Activated CD4-positive, CD25-positive, alpha-beta regulatory T cell treated with anti-CD3 and anti-CD28 coated beads, Interleukin-2, amount 50 U/mL, for 72 hours (primary cell): Measurements from ENCODE around the gene OR2AK2.

Experiments used
- DNase-seq: peaks from one replicate; pipeline ENCODE4 v3.0.0; 2021

Gene OR2AK2, protein sequence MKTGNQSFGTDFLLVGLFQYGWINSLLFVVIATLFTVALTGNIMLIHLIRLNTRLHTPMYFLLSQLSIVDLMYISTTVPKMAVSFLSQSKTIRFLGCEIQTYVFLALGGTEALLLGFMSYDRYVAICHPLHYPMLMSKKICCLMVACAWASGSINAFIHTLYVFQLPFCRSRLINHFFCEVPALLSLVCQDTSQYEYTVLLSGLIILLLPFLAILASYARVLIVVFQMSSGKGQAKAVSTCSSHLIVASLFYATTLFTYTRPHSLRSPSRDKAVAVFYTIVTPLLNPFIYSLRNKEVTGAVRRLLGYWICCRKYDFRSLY

DNA sequence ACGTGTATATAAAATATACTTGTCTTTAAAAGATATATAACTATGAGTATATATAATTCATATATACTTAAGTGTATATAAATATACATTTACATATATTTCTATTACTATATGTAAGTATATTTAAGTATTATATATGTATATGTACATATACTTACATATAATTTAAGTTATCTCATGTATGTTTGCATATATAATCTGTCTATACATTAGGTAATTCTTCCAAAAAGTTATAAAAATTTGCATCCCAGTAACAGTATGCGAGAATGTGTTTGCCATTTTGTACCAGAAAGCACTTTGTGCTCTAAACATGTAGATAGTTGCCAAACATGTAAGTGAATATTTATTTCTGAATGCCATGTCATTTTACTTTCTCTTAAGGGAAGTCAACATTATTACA, at the start of gene OR2AK2:
TSS of gene OR2AK2 (plus strand) at position 301 of the 400 bp plus-strand sequence. CDS start 144 bp downstream, outside the sequence.
- DNase-seq: no peak

DNA sequence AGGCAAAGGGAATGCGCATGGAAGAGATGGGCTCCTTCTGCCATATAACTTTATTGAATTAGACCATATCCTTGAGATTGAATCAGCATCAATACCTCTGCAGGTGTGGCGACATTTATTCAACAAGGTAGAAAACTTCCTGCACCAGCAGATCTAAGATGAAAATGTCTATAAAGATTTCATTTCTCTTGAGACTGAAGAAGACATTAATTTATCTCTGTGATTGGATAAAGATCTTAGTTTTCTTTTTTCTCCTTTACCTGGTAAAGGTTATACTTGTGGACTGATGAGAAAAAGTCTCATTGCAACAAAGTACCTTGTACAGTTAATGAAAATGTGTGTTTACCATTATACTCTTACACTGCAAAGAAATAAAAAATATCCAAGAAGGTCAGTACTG, 45.1 kb upstream of the OR2AK2 start, which contains the start of gene OR2T8:
TSS of gene OR2T8 (plus strand) at position 301 of the 400 bp plus-strand sequence. CDS start 766 bp downstream, outside the sequence.
- no peak for DNase-seq

DNA sequence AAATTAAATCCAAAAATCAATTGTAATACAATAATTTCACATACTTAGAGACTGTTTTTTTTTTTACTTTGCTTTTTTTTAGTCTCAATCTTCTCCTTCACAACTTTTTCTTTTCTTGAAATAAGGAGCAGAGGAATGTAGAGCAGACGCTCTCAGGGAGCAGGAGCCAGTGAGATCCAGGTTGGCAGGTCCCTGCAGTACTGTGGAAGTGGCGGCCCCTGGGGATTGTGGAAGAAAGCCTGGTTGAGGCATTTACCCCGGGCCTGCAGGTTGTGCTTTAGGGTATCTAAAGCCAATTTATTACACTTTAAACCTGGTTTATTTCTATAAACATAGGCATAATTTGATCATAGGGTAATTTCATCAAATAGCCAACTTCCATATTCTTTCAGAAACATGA, 41.1 kb upstream of the OR2AK2 start:
- DNase-seq: no peak

DNA sequence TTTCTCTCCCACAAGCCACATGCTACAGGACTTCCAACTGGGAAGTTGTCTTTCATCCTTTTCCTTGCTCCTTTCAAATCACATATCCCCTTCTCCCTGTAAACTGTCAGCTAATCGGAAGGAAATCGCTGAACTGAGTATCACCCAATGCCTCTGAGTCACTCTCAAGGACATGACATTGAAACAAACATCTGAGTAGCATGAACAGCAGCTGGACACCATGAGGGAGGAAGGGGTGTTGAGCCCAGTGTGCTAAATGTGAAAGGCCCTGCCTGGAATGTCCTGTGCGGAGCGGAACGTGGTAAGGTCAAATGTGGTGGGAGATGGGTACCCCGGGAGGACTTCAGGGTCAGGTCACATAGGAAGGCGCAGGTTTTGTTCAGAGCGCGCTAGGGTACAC, 40.2 kb upstream of the OR2AK2 start, which contains the start of gene OR2AJ1:
TSS of gene OR2AJ1 (plus strand) at position 22 of the 400 bp plus-strand sequence. CDS start 8,880 bp downstream, outside the sequence.
- DNase-seq: no peak

DNA sequence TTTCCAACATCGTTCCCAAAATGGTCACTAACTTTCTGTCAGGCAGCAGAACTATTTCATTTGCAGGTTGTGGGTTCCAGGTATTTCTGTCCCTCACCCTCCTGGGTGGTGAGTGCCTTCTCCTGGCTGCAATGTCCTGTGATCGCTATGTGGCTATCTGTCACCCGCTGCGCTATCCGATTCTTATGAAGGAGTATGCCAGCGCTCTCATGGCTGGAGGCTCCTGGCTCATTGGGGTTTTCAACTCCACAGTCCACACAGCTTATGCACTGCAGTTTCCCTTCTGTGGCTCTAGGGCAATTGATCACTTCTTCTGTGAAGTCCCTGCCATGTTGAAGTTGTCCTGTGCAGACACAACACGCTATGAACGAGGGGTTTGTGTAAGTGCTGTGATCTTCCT, 31.0 kb upstream of the OR2AK2 start:
- no peak for DNase-seq

DNA sequence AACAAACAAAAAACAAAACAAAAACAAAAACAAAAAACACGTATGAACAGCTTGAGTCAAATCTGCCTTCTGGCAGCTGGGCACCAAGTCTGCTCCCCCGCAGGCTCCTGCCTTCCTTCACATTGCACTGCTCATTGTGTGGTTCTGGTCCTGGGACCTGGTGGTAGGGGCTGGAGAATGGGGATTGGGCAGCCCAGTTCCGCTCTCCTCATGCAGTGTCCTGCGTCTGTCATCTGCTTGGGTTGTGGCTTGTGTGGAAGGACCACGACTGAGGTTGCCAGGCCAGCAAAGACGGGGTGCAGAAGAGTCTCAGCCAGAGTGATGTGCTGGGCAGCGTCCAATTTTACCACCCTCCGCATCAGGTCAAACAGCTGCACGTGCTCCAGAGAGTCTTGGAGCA, 29.3 kb upstream of the OR2AK2 start:
- DNase-seq: no peak

DNA sequence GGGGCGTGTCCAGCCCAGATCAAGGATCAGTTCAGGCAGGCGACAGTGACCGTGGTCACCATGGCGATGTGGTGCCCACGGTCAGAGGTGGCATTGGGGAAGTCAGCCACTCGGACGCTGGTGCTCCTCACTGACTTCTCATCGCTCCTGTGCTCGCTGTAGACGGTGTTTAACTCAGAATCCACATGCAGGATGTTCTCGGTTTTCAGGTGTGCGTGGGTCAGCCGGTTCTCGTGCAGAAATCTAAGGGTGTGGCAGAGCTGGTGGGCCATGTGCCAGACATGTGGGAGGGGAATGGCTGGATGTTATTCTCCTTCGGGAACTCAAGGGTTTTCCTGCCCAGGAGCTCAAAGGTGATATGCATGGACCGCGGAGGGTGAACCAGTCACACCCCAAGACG, 28.6 kb upstream of the OR2AK2 start:
- DNase-seq: no peak

DNA sequence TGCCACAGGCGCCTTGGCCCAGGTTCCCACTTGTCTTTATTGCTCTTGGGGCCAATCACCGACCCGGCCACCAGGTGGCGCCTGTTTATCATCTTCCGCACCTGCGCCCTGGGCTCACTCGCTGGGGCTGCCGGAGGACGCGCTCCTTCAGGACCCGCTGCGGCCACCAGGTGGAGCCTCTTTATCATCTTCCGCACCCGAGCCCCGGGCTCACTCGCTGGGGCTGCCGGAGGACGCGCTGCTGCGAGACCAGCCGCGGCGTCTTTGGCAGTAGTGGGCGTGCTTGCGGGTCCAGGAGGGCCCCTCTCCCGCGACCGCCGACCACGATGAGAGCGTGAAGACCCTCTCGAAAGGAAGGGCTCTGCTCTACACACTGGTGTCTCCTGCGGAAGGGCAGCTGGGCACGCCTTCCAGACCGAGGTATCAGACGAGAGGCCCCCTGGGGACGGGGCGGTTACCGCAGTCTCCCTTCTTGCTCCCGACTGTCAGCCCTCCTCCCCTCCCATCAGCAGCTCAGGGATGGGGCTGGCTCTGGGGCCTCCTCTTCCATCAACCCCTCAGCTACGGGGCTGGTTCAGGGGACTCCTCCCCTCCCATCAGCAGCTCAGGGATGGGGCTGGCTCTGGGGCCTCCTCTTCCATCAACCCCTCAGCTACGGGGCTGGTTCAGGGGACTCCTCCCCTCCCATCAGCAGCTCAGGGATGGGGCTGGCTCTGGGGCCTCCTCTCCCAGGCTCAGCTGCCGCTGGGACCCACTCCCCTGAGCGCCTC, 27.9 kb upstream of the OR2AK2 start:
- peak; percentile 92 for DNase-seq

DNA sequence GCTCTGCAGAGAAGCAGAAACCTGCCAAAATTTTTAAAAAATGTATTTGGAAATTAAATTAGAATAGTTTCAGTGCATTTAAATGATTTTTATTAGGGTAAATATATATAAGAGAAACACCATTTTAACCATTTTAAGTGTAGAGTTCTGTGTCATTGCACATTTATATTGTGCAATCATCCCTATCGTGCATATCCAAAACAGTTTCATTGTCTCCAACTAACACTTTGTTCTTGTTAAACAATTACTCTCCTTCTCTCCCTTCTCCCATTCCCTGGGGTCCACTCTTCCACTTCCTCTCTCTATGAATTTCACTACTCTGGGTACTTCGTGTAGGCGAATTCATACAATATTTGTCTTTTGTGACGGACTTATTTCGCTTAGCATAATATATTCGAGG, 22.4 kb upstream of the OR2AK2 start:
- DNase-seq: no peak

DNA sequence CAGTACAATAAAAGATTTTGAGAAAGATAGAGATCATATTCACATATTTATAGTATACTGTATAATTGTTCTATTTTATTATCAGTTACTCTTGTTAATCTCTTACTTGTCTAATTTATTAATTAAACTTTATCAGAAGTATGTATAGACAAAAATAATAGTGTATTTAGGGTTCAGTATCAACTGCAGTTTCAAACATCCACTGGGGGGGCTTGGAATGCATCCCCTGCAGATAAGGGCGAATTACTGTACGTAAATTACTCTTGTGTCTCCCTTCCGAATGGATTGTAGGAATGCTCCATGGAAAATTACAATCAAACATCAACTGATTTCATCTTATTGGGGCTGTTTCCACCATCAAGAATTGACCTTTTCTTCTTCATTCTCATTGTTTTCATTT, 16.5 kb upstream of the OR2AK2 start, which contains the start of gene OR2L8:
TSS of gene OR2L8 (plus strand) at position 301 of the 400 bp plus-strand sequence. CDS start at position 301, 0 bp downstream.
- DNase-seq: no peak

DNA sequence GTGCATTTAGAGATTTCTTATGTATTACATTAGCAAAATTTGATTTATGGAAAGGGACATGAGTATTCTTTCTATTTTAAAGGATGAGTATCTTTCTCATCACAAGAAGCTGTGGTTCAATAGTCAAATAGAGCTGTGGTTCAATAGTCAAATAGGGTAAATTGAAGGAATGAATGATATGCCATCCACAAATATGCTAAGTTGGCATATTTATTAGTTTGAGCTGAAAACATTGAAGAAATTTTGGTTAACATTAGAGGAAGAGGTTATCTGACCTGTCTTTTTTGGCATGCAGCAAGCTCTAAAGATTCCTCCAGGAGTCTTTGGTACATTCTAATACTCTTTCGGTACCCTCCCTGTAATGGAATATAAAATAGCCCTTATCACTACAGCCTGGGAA, 11.6 kb upstream of the OR2AK2 start:
- DNase-seq: no peak

DNA sequence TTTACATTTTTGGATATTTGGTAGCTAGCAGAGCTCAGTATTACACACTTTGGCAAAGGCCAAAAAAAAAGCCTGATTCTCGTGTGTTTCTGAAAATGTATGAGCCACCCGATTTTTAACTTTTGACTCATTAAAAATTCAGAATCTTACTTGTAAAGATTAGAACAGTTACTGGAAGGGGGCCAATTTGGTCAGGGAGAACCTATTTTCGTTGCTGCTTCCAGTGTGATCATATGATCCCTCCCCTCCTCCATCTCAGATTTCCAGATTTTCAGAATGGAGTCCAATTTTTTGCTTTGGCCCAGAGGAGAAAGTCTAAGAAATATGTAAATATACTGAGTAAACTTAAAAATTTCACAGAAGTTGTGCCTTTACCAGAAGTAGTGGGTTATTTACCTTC, 3.2 kb upstream of the OR2AK2 start:
- no peak for DNase-seq

DNA sequence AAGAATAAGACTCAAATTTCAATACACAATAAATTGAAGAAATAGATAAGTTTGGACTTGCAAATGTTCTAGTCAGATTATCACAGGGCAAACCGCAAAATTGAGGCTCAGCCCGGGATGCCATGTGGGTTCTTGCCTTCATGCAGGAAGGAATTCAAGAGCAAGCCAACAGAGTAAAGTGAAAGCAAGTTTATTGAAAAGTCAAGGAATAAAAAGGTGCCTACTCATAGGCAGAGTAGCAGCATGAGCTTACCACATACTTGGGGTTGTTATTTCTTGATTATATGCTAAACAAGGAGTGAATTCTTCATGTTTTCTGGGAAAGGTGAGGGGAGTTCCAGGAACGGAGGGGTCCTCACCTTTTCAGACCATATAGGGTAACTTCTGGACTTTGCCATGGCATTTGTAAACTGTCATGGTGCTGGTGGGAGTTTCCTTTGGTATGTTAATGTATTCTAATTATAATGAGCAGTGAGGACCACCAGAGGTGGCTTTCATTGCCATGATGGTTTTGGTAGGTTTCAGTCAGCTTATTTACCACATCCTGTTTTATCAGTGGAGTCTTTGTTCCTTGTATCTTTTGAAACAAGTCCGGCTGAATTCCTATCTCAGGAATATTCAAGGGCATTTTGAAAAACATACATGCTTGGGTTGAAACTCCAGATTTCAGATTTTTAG, 2.0 kb upstream of the OR2AK2 start:
- DNase-seq: no peak

DNA sequence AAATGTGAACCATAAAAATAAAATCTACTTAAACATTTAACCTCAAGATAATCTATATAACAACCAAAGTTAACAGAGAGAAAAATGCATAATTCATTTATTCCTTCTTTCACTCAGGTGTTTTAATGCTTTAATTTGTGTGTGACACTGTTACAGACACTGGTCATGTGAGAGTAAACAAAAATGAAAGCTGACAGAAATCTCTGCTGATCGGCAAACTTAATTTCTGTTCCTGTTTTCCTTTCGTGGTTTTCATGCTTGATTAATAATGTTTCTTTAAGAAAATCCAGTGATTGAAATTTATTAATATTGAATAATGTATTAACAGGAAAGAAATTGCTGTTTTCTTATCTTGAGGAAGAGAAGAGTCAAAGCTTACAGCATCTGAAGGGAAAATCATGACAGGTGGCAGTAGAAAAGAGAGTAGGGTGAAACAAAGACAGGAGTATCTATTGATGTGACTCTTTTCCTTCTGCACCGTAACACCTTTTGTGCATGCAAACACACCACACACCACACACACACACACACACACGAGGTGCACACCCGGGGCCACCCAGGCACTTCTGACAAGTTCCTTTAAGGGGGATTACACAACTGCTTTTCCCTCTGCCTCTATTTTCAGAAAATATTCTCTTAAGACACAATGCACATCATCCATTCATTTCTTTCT, 1.6 kb downstream of the OR2AK2 start:
- DNase-seq: no peak

DNA sequence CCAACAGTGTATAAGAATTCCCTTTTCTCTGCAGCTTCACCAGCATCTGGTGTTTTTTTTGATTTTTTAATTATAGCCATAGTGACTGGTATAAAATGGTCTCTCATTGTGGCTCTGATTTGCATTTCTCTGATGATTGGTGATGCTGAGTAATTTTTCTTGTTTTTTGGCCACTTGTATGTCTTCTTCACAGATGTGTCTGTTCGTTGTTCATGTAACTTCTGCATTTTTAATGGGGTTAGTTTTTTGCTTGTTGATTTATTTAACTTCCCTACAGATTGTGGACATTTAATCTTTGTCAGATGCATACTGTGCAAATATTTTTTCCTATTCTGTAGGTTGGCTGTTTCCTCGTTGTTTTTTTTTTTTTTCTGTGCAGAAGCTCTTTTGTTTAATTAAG, 28.0 kb downstream of the OR2AK2 start:
- DNase-seq: no peak

DNA sequence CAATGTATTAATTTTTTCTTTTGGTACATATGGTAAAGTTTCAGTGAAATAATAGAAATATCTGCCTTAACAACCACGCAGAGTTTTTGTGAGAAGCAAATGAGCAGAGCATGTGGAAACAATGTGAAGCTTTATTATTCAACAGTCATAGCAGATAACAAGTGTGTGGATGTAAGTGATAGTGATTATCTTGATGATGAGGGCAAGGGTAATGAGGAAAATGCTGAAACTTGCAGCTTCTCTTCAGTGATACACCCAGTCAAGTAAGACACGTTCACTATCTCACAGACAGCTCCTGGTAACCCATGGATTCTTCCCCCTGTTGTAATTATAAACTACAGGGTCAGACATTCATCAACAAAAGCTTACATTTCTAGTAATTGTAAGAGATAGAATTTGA, 33.8 kb downstream of the OR2AK2 start:
- no peak for DNase-seq

DNA sequence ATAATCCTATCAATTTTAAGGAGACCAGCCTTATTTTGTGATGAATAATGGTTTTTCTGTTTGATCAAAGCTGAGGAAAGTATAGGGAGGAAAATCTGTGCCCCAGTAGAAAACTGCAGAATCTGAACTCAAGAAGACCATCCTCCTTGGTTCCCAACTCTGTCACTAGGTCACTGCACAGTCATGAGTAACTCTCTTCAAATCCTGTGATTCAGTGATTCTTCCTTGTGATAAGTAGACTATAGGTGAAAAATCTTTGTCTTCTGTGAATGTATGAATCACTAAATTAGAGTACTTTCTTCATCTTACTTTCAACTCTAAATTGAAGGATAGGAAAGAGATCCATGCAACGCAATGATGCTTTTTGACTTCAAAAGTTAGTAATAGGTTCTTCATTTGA, 35.1 kb downstream of the OR2AK2 start:
- no peak for DNase-seq

DNA sequence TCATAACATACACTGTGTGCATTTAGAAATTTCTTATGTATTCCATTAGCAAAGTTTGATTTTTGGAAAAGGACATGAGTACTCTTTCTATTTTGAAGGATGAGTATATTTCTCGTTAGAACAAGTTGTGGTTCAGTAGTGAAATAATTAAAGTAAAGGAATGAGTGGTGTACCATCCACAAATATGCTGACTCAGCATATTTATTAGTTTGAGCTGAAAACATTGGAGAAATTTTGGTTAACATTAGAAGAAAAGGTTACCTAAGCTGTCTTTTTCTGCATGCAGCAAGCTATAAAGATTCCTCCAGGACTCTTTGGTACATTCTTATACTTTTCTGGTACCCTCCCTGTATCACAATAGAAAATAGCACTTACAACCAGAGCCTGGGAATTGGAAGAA, 42.7 kb downstream of the OR2AK2 start:
- DNase-seq: no peak

DNA sequence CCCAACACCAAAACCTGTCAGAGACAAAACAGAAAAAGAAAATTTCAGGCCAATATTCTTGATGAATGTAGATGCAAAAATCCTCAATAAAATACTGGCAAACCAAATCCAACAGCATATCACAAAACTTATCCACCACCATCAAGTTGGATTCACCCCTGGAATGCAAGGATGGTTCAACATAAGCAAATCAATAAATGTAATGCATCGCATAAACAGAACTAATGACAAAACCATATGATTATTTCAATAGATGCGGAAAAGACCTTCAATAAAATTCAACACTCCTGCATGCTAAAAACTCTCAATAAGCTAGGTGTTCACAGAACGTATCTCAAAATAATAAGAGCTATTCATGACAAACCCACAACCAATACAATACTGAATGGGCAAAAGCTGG, 44.6 kb downstream of the OR2AK2 start:
- no peak for DNase-seq

DNA sequence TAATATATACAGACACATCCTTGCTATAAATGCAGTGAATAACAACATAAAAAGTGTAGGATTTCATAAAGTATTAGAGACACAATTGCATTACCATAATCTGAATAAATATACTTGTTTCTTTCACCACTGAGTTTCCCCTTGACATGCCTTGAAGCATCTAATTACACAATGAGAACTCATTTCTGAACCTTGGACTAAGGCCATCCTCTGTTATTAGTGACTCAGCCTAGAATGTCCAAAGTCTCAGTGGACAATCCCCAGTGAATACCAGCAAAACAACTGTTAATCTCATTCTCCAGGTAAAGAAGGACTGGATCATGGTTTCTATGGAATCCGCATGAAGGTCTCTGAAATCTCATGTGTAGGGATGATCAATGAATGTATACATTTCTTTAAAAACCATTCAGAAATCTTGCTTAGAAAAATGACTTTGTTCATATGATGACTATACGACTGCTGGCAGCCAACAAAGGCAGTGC, 48.2 kb downstream of the OR2AK2 start, which contains the start of gene OR2L5:
TSS of gene OR2L5 (plus strand) at position 432 of the 482 bp plus-strand sequence. CDS start 8,288 bp downstream, outside the sequence.
- no peak for DNase-seq

DNA sequence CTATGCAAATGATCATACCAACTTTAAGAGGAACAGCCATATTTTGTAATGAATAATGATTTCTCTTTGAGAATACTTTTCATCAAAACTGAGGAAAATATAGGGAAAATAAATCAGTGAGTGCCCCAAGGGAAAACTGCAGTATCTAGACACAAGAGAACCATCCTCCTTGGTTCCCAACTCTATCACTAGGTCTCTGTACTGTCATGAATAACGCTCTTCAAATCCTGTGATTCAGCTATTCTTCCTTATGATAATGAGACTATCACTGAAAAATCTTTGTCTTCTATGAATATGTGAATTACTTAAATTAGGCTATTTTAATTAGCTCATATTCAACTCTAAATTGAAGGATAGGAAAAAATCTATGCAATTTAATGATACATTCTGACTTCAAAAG, 50.8 kb downstream of the OR2AK2 start:
- no peak for DNase-seq
